T-helper 2 cell (primary cell): ENCODE results near the gene CDH18.

Experiments used
- DNase-seq, 5 experiments: peaks; one replicate each; pipeline versions ENCODE4 v3.0.0 to v3.0.0-alpha.2; 2012 to 2022

Gene CDH18

GRCh38 chr5:19564036-19564435 lies 424.0 kb downstream of the CDH18 start:
- no peak for DNase-seq

- no peak for DNase-seq
Measured at GRCh38 chr5:19555876-19556275, 432.1 kb downstream of the CDH18 start.

- no peak for DNase-seq
Measured at GRCh38 chr5:19555436-19555835, 432.6 kb downstream of the CDH18 start.

GRCh38 chr5:19554524-19554923 lies 433.5 kb downstream of the CDH18 start:
- no peak for DNase-seq

GRCh38 chr5:19547640-19548039 lies 440.4 kb downstream of the CDH18 start:
- no peak for DNase-seq

- no peak for DNase-seq
Measured at GRCh38 chr5:19546521-19546920, 441.5 kb downstream of the CDH18 start.

- no peak for DNase-seq
Measured at GRCh38 chr5:19538607-19539006, 449.4 kb downstream of the CDH18 start.

GRCh38 chr5:19536387-19536786 lies 451.6 kb downstream of the CDH18 start:
- DNase-seq, result no peak

GRCh38 chr5:19534751-19535150 lies 453.2 kb downstream of the CDH18 start:
- no peak for DNase-seq

- no peak for DNase-seq
Measured at GRCh38 chr5:19532936-19533335, 455.1 kb downstream of the CDH18 start.

GRCh38 chr5:19531374-19531952 lies 456.5 kb downstream of the CDH18 start:
- DNase-seq, result no peak

GRCh38 chr5:19519448-19519847 lies 468.6 kb downstream of the CDH18 start:
- DNase-seq, result no peak

GRCh38 chr5:19498852-19499251 lies 489.1 kb downstream of the CDH18 start:
- no peak for DNase-seq

GRCh38 chr5:19497229-19497815 lies 490.7 kb downstream of the CDH18 start:
- DNase-seq, result no peak

- DNase-seq, result no peak
Measured at GRCh38 chr5:19496056-19496455, 491.9 kb downstream of the CDH18 start.

GRCh38 chr5:19492861-19493260 lies 495.1 kb downstream of the CDH18 start:
- no peak for DNase-seq

- DNase-seq, result no peak
Measured at GRCh38 chr5:19488786-19489185, 499.2 kb downstream of the CDH18 start.

GRCh38 chr5:19487480-19487879 lies 500.5 kb downstream of the CDH18 start:
- DNase-seq, result no peak

GRCh38 chr5:19479562-19479961 lies 508.4 kb downstream of the CDH18 start:
- DNase-seq, result no peak

GRCh38 chr5:19462019-19462418 lies 526.0 kb downstream of the CDH18 start:
- no peak for DNase-seq

- DNase-seq, result no peak
Measured at GRCh38 chr5:19424506-19424905, 563.5 kb downstream of the CDH18 start.
